ENCODE results near the gene EGLN1.

EGLN1 gene

DNA sequence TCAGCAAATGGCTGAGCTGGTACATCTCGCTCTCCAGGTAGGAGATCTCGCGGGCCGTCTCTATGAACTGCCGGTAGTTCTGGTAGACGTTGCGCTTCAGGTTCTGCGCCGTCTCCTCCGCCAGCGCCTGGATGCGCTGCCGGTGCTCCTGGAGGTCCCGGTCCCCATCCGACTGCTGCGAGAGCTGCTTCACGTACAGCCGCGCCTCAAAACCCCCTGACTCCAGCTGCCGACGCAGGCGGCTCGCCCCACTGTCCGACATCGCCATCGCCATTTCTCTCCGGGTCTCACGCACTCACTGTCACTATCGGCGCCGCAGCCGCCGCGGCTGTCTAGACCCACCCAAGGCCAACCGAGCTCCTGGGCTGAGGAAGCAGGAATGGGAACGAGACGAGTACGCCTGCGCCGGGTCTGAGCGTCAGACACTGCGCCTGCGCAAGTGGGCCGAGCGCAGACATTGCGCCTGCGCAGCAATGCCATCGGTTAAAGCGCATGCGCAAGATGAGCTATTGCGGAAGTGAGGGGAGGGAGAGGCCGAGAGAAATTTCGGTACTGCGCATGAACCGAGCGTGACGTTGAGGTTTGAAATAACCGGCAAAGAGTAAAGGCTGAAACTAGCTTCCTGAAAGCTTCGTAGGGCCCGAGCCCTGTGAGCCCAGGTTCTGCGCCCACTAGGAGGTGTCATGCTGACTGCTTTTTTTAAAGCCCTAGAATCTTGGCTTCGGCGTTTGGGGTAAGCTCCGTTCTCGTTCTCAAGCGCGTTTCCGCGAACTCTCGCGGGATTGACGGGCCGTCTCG is 84.4 kb downstream of the EGLN1 start, which contains the start of gene EXOC8 (continued):
- TF ChIP-seq, protein P1, sequence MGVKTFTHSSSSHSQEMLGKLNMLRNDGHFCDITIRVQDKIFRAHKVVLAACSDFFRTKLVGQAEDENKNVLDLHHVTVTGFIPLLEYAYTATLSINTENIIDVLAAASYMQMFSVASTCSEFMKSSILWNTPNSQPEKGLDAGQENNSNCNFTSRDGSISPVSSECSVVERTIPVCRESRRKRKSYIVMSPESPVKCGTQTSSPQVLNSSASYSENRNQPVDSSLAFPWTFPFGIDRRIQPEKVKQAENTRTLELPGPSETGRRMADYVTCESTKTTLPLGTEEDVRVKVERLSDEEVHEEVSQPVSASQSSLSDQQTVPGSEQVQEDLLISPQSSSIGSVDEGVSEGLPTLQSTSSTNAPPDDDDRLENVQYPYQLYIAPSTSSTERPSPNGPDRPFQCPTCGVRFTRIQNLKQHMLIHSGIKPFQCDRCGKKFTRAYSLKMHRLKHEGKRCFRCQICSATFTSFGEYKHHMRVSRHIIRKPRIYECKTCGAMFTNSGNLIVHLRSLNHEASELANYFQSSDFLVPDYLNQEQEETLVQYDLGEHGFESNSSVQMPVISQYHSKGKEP (tag by site-specific recombination; IDR thresholded peaks at IDR 0.05), result no peak
- TF ChIP-seq, protein P2, sequence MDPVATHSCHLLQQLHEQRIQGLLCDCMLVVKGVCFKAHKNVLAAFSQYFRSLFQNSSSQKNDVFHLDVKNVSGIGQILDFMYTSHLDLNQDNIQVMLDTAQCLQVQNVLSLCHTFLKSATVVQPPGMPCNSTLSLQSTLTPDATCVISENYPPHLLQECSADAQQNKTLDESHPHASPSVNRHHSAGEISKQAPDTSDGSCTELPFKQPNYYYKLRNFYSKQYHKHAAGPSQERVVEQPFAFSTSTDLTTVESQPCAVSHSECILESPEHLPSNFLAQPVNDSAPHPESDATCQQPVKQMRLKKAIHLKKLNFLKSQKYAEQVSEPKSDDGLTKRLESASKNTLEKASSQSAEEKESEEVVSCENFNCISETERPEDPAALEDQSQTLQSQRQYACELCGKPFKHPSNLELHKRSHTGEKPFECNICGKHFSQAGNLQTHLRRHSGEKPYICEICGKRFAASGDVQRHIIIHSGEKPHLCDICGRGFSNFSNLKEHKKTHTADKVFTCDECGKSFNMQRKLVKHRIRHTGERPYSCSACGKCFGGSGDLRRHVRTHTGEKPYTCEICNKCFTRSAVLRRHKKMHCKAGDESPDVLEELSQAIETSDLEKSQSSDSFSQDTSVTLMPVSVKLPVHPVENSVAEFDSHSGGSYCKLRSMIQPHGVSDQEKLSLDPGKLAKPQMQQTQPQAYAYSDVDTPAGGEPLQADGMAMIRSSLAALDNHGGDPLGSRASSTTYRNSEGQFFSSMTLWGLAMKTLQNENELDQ (tag by site-specific recombination; IDR thresholded peaks at IDR 0.05; ENCODE audit: low read depth), result no peak
- TF ChIP-seq ZNF514 (tag by site-specific recombination; IDR thresholded peaks at IDR 0.05) (no peak), OVOL3 (tag by site-specific recombination; IDR thresholded peaks at IDR 0.05) (no peak), ZNF391 (tag by site-specific recombination; IDR thresholded peaks at IDR 0.05; ENCODE audit: borderline replicate concordance, low read depth) (peak; percentile 39; the same call in 1 of the 2 replicates), ZBTB48 (tag by site-specific recombination; IDR thresholded peaks at IDR 0.05) (no peak; the same call in none of the 2 replicates), ZNF510 (tag by site-specific recombination; IDR thresholded peaks at IDR 0.05; ENCODE audit: insufficient replicate concordance) (no peak), ZNF585B (tag by site-specific recombination; IDR thresholded peaks at IDR 0.05) (no peak), ZNF768 (tag by site-specific recombination; IDR thresholded peaks at IDR 0.05) (no peak; the same call in 1 of the 2 replicates), REPIN1 (tag by site-specific recombination; IDR thresholded peaks at IDR 0.05; ENCODE audit: low read depth) (no peak), ZNF544 (tag by site-specific recombination; IDR thresholded peaks at IDR 0.05) (no peak), ZNF133 (tag by site-specific recombination; IDR thresholded peaks at IDR 0.05) (no peak), ZNF19 (tag by site-specific recombination; IDR thresholded peaks at IDR 0.05; ENCODE audit: low read depth) (no peak), ZFP37 (tag by site-specific recombination; IDR thresholded peaks at IDR 0.05) (peak; percentile 96), ZNF155 (tag by site-specific recombination; IDR thresholded peaks at IDR 0.05) (no peak), ZNF292 (tag by site-specific recombination; IDR thresholded peaks at IDR 0.05; ENCODE audit: borderline replicate concordance, low read depth) (no peak), ZNF501 (tag by site-specific recombination; IDR thresholded peaks at IDR 0.05) (peak; percentile 94), ZNF549 (tag by site-specific recombination; IDR thresholded peaks at IDR 0.05) (no peak), ZNF433 (tag by site-specific recombination; IDR thresholded peaks at IDR 0.05; ENCODE audit: low read depth) (no peak), ZNF610 (tag by site-specific recombination; IDR thresholded peaks at IDR 0.05; ENCODE audit: borderline replicate concordance) (0 out of 2 replicates have a peak, but pooled peaks have one; percentile 10), ZNF239 (tag by site-specific recombination; IDR thresholded peaks at IDR 0.05) (no peak), ZXDB (tag by site-specific recombination; IDR thresholded peaks at IDR 0.05) (peak; percentile 84), TRIM28 (IDR thresholded peaks at IDR 0.05; ENCODE audit: borderline replicate concordance, low read length) (no peak), GLIS1 (tag by site-specific recombination; IDR thresholded peaks at IDR 0.05) (no peak), WT1 (tag by site-specific recombination; IDR thresholded peaks at IDR 0.05) (no peak; the same call in 1 of the 2 replicates), SETDB1 (IDR thresholded peaks at IDR 0.05; ENCODE audit: insufficient read length, low read length) (no peak), SP7 (tag by site-specific recombination; IDR thresholded peaks at IDR 0.05) (peak; percentile 39; the same call in 1 of the 2 replicates), ZBTB21 (tag by site-specific recombination; IDR thresholded peaks at IDR 0.05) (peak; percentile 72; the same call in 1 of the 2 replicates)
- TF ChIP-seq, protein P3, sequence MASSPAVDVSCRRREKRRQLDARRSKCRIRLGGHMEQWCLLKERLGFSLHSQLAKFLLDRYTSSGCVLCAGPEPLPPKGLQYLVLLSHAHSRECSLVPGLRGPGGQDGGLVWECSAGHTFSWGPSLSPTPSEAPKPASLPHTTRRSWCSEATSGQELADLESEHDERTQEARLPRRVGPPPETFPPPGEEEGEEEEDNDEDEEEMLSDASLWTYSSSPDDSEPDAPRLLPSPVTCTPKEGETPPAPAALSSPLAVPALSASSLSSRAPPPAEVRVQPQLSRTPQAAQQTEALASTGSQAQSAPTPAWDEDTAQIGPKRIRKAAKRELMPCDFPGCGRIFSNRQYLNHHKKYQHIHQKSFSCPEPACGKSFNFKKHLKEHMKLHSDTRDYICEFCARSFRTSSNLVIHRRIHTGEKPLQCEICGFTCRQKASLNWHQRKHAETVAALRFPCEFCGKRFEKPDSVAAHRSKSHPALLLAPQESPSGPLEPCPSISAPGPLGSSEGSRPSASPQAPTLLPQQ (tag by site-specific recombination; IDR thresholded peaks at IDR 0.05), result no peak; the same call in 1 of the 2 replicates
- TF ChIP-seq, protein P4, sequence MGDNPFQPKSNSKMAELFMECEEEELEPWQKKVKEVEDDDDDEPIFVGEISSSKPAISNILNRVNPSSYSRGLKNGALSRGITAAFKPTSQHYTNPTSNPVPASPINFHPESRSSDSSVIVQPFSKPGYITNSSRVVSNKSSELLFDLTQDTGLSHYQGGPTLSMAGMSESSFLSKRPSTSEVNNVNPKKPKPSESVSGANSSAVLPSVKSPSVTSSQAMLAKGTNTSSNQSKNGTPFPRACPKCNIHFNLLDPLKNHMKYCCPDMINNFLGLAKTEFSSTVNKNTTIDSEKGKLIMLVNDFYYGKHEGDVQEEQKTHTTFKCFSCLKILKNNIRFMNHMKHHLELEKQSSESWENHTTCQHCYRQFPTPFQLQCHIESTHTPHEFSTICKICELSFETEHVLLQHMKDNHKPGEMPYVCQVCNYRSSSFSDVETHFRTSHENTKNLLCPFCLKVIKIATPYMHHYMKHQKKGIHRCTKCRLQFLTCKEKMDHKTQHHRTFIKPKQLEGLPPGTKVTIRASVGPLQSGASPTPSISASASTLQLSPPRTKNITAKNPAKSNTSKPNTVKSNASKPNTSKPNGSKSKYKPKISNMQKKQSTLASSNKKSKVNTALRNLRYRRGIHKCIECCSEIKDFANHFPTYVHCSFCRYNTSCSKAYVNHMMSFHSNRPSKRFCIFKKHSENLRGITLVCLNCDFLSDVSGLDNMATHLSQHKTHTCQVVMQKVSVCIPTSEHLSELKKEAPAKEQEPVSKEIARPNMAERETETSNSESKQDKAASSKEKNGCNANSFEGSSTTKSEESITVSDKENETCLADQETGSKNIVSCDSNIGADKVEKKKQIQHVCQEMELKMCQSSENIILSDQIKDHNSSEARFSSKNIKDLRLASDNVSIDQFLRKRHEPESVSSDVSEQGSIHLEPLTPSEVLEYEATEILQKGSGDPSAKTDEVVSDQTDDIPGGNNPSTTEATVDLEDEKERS (tag by site-specific recombination; IDR thresholded peaks at IDR 0.05), result no peak
- TF ChIP-seq, protein P5, sequence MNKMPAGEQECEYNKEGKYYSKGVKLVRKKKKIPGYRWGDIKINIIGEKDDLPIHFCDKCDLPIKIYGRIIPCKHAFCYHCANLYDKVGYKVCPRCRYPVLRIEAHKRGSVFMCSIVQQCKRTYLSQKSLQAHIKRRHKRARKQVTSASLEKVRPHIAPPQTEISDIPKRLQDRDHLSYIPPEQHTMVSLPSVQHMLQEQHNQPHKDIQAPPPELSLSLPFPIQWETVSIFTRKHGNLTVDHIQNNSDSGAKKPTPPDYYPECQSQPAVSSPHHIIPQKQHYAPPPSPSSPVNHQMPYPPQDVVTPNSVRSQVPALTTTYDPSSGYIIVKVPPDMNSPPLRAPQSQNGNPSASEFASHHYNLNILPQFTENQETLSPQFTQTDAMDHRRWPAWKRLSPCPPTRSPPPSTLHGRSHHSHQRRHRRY (tag by site-specific recombination; IDR thresholded peaks at IDR 0.05), result no peak
